Osteoblast (primary cell): ENCODE results near the gene ELMO1. TPM values are rescaled to one million over a fixed set of nuclear protein-coding genes. Genes with fewer than 3 reads are reported as not detected.

Source experiments
- DNase-seq: peaks from one replicate; pipeline ENCODE4 v3.0.0; 2011; ENCODE audit warnings: low spot score, mixed read lengths; ENCODE audit not compliant: insufficient read length; ENCODE audit errors: missing footprints
- H2AFZ ChIP-seq: 2 replicates; pipeline ENCODE4 v1.6.0; 2011; ENCODE audit warnings: mild to moderate bottlenecking, low read length
- H3K27ac ChIP-seq: 2 replicates; pipeline ENCODE4 v1.5.1; 2011; ENCODE audit warnings: mild to moderate bottlenecking, low read depth, low read length, moderate library complexity
- H3K27me3 ChIP-seq: 2 replicates; pipeline ENCODE4 v1.6.0; 2012; ENCODE audit warnings: mild to moderate bottlenecking, control low read depth, inconsistent platforms, low read length, moderate library complexity; ENCODE audit not compliant: insufficient read depth
- H3K36me3 ChIP-seq: 2 replicates; pipeline ENCODE4 v1.5.1; 2011; ENCODE audit warnings: mild to moderate bottlenecking, low read length, control low read depth, moderate library complexity; ENCODE audit not compliant: insufficient read depth
- H3K4me1 ChIP-seq: 2 replicates; pipeline ENCODE4 v1.5.1; 2011; ENCODE audit warnings: mild to moderate bottlenecking, low read length, control low read depth, moderate library complexity; ENCODE audit not compliant: insufficient read depth
- H3K4me2 ChIP-seq: 2 replicates; pipeline ENCODE4 v1.6.0; 2011; ENCODE audit warnings: mild to moderate bottlenecking, low read length; ENCODE audit not compliant: insufficient read depth
- H3K4me3 ChIP-seq: fragments of 200-600 bp; sonication (generic); 3 replicates; pipeline ENCODE4 v1.5.1; 2012; ENCODE audit warnings: mild to moderate bottlenecking, low read length, inconsistent platforms; ENCODE audit not compliant: insufficient read depth
- H3K79me2 ChIP-seq: 2 replicates; pipeline ENCODE4 v1.6.0; 2012; ENCODE audit warnings: mild to moderate bottlenecking, low read length, control low read depth, inconsistent platforms; ENCODE audit not compliant: insufficient read depth
- H3K9me3 ChIP-seq: 2 replicates; pipeline ENCODE4 v1.5.1; 2011; ENCODE audit warnings: low read depth, low read length, control low read depth
- H4K20me1 ChIP-seq: 2 replicates; pipeline ENCODE4 v1.6.0; 2012; ENCODE audit warnings: mild to moderate bottlenecking, low read length, control low read depth; ENCODE audit not compliant: insufficient read depth
- total RNA-seq: library from RNA; depleted of rRNA; stranded (reverse); fragments of >200 nt; gene quantifications from 2 replicates; pipeline ENCODE4 v1.2.3, GENCODE V29; 2012
- TF ChIP-seq, protein P1 (sequence below): IDR thresholded peaks from 2 replicates; pipeline ENCODE4 v1.5.1; 2011; ENCODE audit warnings: mild to moderate bottlenecking, low read depth, low read length, moderate library complexity; ENCODE audit errors: extremely low read depth

The ELMO1 gene
- total RNA-seq, 1 donor = 2.2 TPM

GRCh38 chr7:37061849-37062559, 386.7 kb downstream of the ELMO1 start:
- Histone ChIP-seq H3K9me3 (no peaks in the 10 kb centered on the region), H3K4me3 (no peak overlapping the region), H4K20me1 (no peaks in the 10 kb centered on the region), H3K27me3 (no peaks in the 10 kb centered on the region), H3K36me3 (no peaks in the 10 kb centered on the region), H3K4me1 (no peaks in the 10 kb centered on the region), H3K27ac (no peak overlapping the region), H2AFZ (no peak overlapping the region), H3K4me2 (no peak overlapping the region), H3K79me2 (no peaks in the 10 kb centered on the region)
- TF ChIP-seq, protein P1, sequence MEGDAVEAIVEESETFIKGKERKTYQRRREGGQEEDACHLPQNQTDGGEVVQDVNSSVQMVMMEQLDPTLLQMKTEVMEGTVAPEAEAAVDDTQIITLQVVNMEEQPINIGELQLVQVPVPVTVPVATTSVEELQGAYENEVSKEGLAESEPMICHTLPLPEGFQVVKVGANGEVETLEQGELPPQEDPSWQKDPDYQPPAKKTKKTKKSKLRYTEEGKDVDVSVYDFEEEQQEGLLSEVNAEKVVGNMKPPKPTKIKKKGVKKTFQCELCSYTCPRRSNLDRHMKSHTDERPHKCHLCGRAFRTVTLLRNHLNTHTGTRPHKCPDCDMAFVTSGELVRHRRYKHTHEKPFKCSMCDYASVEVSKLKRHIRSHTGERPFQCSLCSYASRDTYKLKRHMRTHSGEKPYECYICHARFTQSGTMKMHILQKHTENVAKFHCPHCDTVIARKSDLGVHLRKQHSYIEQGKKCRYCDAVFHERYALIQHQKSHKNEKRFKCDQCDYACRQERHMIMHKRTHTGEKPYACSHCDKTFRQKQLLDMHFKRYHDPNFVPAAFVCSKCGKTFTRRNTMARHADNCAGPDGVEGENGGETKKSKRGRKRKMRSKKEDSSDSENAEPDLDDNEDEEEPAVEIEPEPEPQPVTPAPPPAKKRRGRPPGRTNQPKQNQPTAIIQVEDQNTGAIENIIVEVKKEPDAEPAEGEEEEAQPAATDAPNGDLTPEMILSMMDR = no peak
- DNase-seq = no peak

GRCh38 chr7:37056234-37056912, 392.3 kb downstream of the ELMO1 start:
- no peaks in the 10 kb centered on the region for H3K27me3 ChIP-seq
- H3K36me3 ChIP-seq = no peaks in the 10 kb centered on the region
- no peaks in the 10 kb centered on the region for H3K4me1 ChIP-seq
- no peak overlapping the region for H2AFZ ChIP-seq
- H3K79me2 ChIP-seq = no peaks in the 10 kb centered on the region
- H4K20me1 ChIP-seq = no peaks in the 10 kb centered on the region
- no peak overlapping the region for H3K27ac ChIP-seq
- H3K4me2 ChIP-seq = no peak overlapping the region
- TF ChIP-seq, protein P1 = no peak
- H3K9me3 ChIP-seq = no peaks in the 10 kb centered on the region
- DNase-seq = peak; percentile 55
- no peak overlapping the region for H3K4me3 ChIP-seq

DNA sequence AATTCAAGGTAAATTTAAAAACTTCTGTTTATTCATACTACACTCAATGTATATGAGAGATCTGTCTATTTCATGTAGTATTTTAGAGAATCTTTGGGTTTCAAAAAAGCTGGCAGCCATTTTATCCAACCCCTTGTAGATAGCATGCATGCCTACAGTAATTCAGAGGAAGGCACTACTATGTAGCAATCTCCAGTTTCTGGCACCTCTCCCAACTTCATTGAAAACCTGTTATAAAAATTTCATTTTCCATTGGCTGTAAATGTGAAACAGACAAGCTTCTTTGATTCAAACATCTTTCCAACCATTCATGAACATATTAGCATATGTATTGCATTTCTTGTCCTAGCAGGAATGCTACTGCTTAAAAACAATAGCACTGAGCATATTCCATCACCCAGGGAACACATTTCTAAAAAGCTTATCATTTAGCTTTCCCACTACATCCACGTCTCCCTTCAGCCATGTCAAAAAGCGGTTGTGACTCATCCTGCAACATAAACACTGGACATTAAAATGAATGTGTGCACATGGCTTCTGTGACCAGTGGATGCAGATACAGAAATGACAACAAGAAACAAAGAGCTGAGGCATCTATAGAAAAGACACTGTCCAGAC, 393.9 kb downstream of the ELMO1 start:
- DNase-seq = no peak
- no peak overlapping the region for H3K4me2 ChIP-seq

More for the DNA sequence above, 393.9 kb downstream of the ELMO1 start:
- Histone ChIP-seq H3K36me3 (no peaks in the 10 kb centered on the region), H3K4me1 (no peaks in the 10 kb centered on the region), H3K4me3 (no peak overlapping the region), H3K27me3 (no peaks in the 10 kb centered on the region), H2AFZ (no peak overlapping the region), H3K27ac (no peak overlapping the region), H3K9me3 (no peaks in the 10 kb centered on the region), H4K20me1 (no peaks in the 10 kb centered on the region), H3K79me2 (no peaks in the 10 kb centered on the region)
- TF ChIP-seq, protein P1 = no peak
